Activated naive CD8-positive, alpha-beta T cell treated with anti-CD3 and anti-CD28 coated beads for 36 hours (primary cell): Measurements from ENCODE around the gene TSHZ2. TPM values are rescaled to one million over a fixed set of nuclear protein-coding genes. Genes with fewer than 3 reads are reported as not detected.
"Not testable (repeated sequence)": the region's sequence is repeated elsewhere in the genome, so short reads cannot be mapped to it uniquely, and the experiment has no call there.

Experiments used
- DNase-seq: peaks from one replicate; pipeline ENCODE4 v3.0.0; 2021
- H3K27ac Mint-ChIP-seq: one replicate; pipeline ENCODE4 v1.8.0; 2022; ENCODE audit warnings: mild to moderate bottlenecking, moderate library complexity, mixed read lengths
- H3K27me3 Mint-ChIP-seq: one replicate; pipeline ENCODE4 v1.8.0; 2022; ENCODE audit warnings: mild to moderate bottlenecking, mixed read lengths
- H3K36me3 Mint-ChIP-seq: one replicate; pipeline ENCODE4 v1.8.0; 2021; ENCODE audit warnings: mild to moderate bottlenecking, mixed read lengths
- H3K4me1 Mint-ChIP-seq: one replicate; pipeline ENCODE4 v1.8.0; 2021; ENCODE audit warnings: mixed read lengths
- H3K4me3 Mint-ChIP-seq: one replicate; pipeline ENCODE4 v1.8.0; 2022; ENCODE audit warnings: mild to moderate bottlenecking, moderate library complexity, mixed read lengths
- H3K9me3 Mint-ChIP-seq: one replicate; pipeline ENCODE4 v1.8.0; 2022; ENCODE audit warnings: mixed read lengths
- total RNA-seq, 2 experiments: library from RNA; stranded (reverse); gene quantifications; one replicate each; pipeline ENCODE4 v1.2.3, GENCODE V29; 2021

Gene TSHZ2
- total RNA-seq, 2 experiments from 2014 or later = 0.54 to 0.74 TPM

DNA sequence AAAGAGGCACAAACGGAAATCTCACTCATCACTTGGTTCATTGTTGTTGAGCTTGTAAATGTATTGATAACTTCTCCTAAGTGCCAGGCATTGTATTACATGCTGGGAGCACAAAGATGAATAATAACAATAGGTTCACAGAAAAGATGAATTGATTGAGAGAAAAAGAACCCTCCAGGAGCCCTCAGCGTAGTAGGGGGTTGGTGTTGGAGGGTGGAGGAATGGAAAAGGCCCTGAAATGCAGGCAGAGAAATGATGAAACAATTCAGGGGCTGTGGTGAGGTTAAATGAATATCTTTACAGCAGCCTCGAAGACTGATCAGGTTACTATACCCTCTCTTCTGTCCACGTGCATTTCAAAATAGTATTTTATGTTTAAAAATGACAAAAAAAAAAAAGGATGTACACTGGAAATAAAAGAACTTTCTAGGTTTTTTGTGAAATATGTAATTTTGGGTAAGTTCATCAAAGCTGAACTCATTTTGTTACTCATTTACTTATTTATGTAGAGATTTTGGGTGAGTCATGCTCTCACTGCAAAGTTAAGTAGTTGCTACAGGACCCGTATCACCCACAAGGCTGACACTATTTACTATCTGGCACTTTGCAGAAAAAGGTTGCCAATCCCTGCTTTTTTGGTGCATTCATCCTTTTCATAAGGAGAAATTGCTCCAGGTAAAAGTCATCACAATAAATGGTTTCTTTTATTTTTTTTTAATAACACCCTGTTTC lies 344.2 kb downstream of the TSHZ2 start:
- Mint-ChIP-seq H3K4me3 (no peak overlapping the region), H3K36me3 (peaks cover 1% of the 10 kb centered on the region), H3K4me1 (peaks cover 4% of the 10 kb centered on the region), H3K9me3 (peaks cover 5% of the 10 kb centered on the region), H3K27ac (no peak overlapping the region), H3K27me3 (no peaks in the 10 kb centered on the region)
- DNase-seq = no peak

DNA sequence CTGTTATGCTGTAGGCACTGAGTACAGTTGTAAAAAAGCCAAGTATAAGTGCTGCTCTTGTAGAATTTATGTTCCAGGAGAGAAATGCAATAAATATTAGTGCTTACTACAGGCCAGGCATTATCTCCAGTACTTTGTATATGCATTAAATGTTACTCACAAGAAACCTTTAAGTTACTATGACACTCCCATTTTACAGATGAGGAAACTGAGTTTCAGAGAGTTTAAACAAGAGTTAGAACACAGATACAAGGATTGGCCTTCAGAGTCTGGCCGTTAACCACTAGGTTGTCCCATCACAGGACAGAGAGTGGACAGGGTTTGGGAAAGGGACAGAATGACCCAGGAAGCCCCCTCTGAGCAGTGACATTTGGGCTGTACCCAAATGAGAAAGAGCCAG lies 347.0 kb downstream of the TSHZ2 start:
- H3K36me3 Mint-ChIP-seq = peaks cover 4% of the 10 kb centered on the region
- H3K9me3 Mint-ChIP-seq = peaks cover 11% of the 10 kb centered on the region
- peaks cover 13% of the 10 kb centered on the region for H3K4me1 Mint-ChIP-seq
- no peaks in the 10 kb centered on the region for H3K27me3 Mint-ChIP-seq
- H3K27ac Mint-ChIP-seq = no peak overlapping the region
- no peak for DNase-seq
- no peak overlapping the region for H3K4me3 Mint-ChIP-seq

DNA sequence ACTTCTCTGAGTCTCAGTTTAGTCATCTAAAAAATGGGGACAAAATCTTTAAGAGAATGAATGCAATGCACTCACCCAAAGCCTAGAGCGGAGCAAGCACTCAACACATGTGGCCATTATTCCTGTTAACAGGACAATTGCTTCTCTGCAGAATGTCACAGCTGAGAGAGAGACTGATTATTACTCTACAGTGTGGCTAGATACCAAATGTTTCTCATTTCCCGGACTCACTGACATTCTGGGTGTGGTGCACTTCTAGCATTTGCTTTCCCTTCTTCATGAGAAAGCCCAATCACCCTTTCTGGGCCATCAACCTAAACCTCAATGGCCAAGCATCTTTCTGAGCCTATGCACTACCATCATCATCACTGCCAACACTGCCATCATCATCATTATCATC lies 347.6 kb downstream of the TSHZ2 start:
- H3K27ac Mint-ChIP-seq = no peak overlapping the region
- no peaks in the 10 kb centered on the region for H3K27me3 Mint-ChIP-seq
- peaks cover 13% of the 10 kb centered on the region for H3K4me1 Mint-ChIP-seq
- H3K9me3 Mint-ChIP-seq = peaks cover 11% of the 10 kb centered on the region
- DNase-seq = no peak
- H3K36me3 Mint-ChIP-seq = peaks cover 4% of the 10 kb centered on the region
- H3K4me3 Mint-ChIP-seq = no peak overlapping the region

DNA sequence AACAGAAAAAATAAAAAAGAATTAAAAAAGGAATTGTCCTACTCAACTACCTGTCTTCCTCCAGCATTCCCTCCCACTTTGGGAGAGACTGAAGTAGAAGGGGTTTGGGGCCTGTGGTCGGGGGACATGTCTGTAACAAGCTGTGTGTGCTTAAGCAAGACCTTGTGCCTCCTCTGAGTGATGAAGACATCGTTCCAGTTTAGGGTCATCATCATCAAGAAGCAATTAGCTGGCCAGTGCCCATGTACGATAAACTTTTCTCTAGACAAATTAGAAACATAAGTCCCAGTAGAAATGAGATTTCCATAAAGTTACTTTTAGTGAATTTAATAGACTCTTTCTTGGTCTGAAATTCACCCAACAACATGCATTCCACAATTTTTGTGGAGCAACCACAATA lies 348.5 kb downstream of the TSHZ2 start:
- H3K36me3 Mint-ChIP-seq = peaks cover 4% of the 10 kb centered on the region
- peaks cover 13% of the 10 kb centered on the region for H3K4me1 Mint-ChIP-seq
- H3K9me3 Mint-ChIP-seq = peaks cover 11% of the 10 kb centered on the region
- H3K27ac Mint-ChIP-seq = no peak overlapping the region
- DNase-seq = no peak
- no peak overlapping the region for H3K4me3 Mint-ChIP-seq
- H3K27me3 Mint-ChIP-seq = no peaks in the 10 kb centered on the region

DNA sequence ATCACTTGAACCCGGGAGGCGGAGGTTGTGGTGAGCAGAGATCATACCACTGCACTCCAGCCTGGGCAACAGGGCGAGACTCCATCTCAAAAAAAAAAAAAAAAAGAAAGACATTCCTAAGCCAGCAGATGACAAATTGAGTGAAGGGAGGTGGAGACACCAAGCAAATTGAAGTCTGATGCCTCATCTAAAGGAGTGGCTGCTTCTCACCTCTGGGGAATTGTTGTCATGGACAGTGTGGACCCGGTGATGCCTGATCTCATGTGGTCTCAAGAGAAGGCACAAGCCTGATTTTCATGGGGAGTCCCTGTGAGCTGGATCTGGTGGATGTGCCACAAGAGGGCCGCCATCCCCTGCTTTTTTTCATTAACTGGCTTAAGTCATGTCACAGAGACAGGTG lies 349.4 kb downstream of the TSHZ2 start:
- no peak overlapping the region for H3K27ac Mint-ChIP-seq
- peaks cover 4% of the 10 kb centered on the region for H3K36me3 Mint-ChIP-seq
- H3K9me3 Mint-ChIP-seq = peaks cover 11% of the 10 kb centered on the region

DNA sequence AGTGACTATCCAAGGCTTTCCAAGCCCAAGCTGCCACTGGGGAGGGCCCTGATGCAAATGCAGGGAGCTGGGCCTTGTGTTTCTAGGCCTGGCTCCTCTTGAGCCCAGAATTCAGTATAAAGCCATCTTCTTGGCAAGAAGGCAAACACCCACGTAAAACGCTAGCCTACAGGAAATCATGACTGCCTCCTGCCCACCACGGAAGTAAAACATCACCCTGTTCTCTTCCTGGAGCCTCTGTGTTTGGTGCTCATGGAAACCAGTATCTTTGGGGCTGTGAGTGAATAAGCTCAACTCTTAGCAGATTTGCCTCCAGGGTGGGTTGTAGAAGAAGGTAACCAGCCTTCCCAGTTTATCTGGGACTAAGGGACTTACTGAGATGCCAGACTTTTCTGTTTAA lies 350.5 kb downstream of the TSHZ2 start:
- DNase-seq = peak; percentile 16
- H3K27me3 Mint-ChIP-seq = no peaks in the 10 kb centered on the region
- peaks cover 11% of the 10 kb centered on the region for H3K9me3 Mint-ChIP-seq
- H3K27ac Mint-ChIP-seq = peak overlapping the region; percentile 88
- H3K36me3 Mint-ChIP-seq = peaks cover 4% of the 10 kb centered on the region
- H3K4me1 Mint-ChIP-seq = peaks cover 13% of the 10 kb centered on the region
- no peak overlapping the region for H3K4me3 Mint-ChIP-seq

More for the DNA sequence above, 349.4 kb downstream of the TSHZ2 start:
- Mint-ChIP-seq H3K4me3 (no peak overlapping the region), H3K27me3 (no peaks in the 10 kb centered on the region), H3K4me1 (peaks cover 13% of the 10 kb centered on the region)
- no peak for DNase-seq

DNA sequence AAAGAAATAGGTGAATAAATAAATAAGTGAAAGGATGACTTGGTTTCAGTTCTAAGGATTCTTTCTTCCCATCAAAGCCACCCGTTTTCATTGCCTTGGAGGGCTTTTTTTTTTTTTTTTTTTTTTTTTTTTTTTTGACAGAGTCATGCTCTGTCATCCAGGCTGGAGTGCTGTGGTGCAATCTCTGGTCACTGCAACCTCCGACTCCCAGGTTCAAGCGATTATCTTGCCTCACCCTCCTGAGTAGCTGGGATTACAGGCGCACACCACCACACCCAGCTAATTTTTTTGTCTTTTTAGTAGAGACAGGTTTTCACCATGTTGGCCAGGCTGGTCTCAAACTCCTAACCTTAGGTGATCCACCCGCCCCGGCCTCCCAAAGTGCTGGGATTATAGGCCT lies 351.3 kb downstream of the TSHZ2 start:
- not testable (repeated sequence) for H3K4me3 Mint-ChIP-seq, H3K36me3 Mint-ChIP-seq, H3K27me3 Mint-ChIP-seq, H3K27ac Mint-ChIP-seq, DNase-seq, H3K9me3 Mint-ChIP-seq
- peaks cover 13% of the 10 kb centered on the region for H3K4me1 Mint-ChIP-seq

DNA sequence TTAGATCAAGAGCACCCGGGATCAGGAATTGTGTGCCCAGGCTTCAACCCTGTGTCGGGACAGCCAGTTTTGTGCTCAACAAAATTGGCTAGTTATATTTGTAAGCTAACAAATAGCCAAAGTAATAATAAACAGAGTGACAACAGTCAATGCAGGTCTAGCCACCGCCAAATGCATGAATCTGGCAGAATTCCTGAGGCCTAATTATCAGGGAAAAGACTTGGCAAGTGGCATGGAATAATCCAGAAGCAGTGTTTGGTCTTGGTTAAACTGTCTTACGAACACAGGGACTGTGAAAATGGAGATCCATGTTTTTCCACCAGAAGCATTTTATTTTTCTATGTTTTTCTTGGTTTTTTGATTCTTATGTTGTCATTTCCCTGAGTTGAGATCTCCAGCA lies 352.7 kb downstream of the TSHZ2 start:
- Mint-ChIP-seq H3K27ac (no peak overlapping the region), H3K4me3 (no peak overlapping the region), H3K36me3 (peaks cover 3% of the 10 kb centered on the region), H3K9me3 (peaks cover 6% of the 10 kb centered on the region), H3K4me1 (peaks cover 16% of the 10 kb centered on the region), H3K27me3 (no peaks in the 10 kb centered on the region)
- DNase-seq = no peak

DNA sequence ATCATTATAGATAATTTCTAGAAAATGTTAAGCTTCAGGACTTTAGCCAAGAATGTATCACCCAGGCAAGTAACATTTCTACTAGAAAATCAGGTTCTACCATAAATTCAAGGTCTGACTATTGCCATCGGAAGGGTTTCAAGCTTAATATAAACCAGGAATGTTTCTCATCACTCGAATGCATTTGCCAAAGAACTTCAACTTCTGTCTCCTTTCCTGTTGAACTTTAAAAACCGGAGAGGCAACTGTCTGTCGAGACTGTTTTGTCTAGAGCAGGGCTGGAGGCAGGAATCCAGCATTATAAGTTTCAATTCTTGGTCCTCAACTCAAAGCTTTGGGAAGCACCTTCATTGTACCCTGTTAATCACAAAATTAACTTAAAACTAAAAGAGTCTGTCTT lies 356.8 kb downstream of the TSHZ2 start:
- Mint-ChIP-seq H3K27me3 (no peaks in the 10 kb centered on the region), H3K36me3 (peaks cover 2% of the 10 kb centered on the region), H3K4me1 (peaks cover 3% of the 10 kb centered on the region), H3K9me3 (no peaks in the 10 kb centered on the region), H3K4me3 (no peak overlapping the region), H3K27ac (no peak overlapping the region)
- DNase-seq = no peak

DNA sequence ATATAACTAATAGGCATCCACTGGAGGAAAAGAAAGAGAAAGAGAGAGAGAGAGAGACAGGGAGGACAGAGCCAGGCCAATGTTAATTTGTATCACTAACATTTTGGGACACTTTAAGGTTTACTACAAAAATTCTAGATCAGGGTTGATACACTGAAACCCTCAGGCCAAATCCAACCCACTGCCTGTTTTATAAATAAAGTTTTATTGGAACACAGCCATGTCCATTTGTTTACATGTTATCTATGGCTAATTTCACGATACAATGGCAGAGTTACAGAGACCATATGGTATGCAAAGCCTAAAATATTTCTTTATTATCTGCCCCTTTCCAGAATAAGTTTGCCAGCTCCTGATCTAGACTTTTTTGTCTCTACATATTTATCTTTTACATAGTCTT lies 357.6 kb downstream of the TSHZ2 start:
- no peak for DNase-seq
- Mint-ChIP-seq H3K36me3 (peaks cover 2% of the 10 kb centered on the region), H3K27ac (no peak overlapping the region), H3K27me3 (no peaks in the 10 kb centered on the region), H3K4me1 (peaks cover 3% of the 10 kb centered on the region), H3K9me3 (no peaks in the 10 kb centered on the region), H3K4me3 (no peak overlapping the region)

DNA sequence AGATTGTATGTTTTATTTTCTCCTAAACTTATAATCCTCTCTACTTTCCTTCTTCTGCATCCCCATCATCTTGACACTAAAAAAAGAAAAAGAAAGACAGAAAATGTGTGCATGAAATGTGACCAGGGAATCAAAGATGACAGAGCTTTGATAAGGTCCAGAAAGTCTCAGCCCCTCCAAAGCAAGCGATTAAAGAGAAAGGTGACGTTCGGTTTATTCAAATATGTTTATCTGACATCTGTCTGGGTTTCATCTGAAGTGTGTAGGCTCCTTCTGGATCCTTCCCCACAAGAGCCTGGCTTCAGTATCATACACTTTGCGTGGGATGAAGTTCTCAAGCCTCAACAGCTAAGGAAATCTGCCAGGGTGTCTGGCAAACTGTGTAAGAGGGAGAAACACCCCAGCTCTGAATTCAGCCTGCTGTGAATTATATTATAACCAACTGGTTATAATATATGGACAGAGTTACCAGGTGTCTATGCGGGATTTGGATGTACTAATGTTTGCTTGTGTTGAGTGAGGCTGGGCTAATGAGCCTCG lies 358.5 kb downstream of the TSHZ2 start:
- Mint-ChIP-seq H3K27ac (no peak overlapping the region), H3K36me3 (peaks cover 2% of the 10 kb centered on the region)

DNA sequence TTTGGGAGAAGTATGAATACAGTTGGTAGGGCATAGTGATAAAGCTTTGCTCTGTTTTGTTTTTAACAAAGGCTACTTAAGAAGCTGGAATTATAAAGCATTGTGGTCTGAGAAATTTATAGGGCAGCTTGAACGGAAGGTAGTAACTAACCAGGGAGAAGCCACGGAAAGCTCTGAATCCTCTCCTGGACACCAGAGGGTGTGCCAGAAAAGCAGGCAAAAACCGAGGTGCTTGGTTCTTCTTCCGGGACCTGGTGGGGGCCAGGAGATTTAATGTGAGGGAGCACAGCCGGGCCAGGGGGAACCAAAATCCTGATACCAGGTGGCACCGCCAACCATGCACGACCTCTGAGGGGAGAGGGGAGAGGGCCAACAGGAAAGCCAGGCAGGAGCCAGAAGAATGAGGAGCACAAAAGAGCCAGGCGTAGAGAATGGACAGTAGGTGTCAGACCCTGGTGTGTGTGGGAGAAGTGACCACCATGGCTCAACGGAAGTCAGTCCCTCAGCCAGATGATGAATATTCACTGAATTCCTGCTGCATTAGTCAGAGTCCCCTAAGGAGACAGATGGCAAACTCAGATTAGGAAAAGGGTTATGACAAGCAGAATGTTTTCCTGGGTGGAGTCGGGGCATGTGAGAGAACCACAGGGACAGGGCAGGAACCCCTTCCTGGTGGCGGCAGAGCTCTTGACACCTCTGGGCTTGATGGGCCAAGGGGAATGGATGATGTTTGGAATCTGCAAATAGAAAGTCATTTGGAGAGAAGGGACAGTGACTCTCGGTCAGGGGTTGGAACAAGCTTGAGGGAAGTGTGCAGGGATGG lies 359.2 kb downstream of the TSHZ2 start:
- H3K9me3 Mint-ChIP-seq = no peaks in the 10 kb centered on the region
- H3K4me1 Mint-ChIP-seq = peaks cover 3% of the 10 kb centered on the region
- H3K36me3 Mint-ChIP-seq = peaks cover 2% of the 10 kb centered on the region
- DNase-seq = no peak
- H3K27ac Mint-ChIP-seq = no peak overlapping the region
- no peak overlapping the region for H3K4me3 Mint-ChIP-seq
- no peaks in the 10 kb centered on the region for H3K27me3 Mint-ChIP-seq

More for the DNA sequence above, 358.5 kb downstream of the TSHZ2 start:
- no peaks in the 10 kb centered on the region for H3K9me3 Mint-ChIP-seq
- H3K27me3 Mint-ChIP-seq = no peaks in the 10 kb centered on the region
- H3K4me3 Mint-ChIP-seq = no peak overlapping the region
- H3K4me1 Mint-ChIP-seq = peaks cover 3% of the 10 kb centered on the region
- no peak for DNase-seq

DNA sequence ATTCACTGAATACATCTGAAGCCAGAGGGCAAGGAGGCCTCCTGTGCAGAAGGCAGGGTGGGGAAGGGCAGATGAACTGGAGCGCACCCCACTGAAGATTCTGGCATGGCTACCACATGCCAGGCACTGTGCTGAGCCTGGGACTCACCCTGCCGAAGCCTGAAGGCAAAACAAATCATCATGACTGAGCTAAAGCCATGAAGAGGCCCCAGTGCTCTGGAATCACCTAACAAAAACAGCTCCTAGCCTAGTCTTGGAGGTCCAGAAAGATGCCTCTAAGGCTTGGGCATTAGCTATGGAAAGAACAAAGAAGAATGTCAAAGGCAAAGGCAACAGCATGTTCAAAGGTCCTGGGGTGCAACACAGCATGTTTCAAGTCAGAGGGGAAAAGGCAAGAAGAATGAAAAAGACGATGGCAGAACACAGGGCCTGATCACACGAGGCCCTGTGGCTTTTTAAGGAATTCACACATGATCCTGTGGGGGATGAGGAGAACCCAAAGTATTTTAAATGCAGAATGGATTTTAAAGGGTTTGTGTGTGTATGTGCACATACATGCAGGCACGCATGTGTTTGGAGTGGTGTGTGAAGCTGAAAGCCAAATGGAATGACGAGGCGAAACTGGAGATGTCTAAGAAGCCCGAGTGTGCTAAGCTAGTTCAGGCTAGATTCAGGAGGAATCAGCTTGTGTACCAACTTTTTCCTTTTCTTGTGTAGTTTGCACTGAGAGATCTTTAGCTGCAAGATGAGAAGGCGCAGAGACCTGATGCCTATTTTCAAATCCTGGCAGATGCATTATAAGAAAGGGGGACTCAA lies 360.1 kb downstream of the TSHZ2 start:
- H3K36me3 Mint-ChIP-seq = peaks cover 2% of the 10 kb centered on the region
- no peaks in the 10 kb centered on the region for H3K9me3 Mint-ChIP-seq
- no peak for DNase-seq
- H3K27ac Mint-ChIP-seq = no peak overlapping the region
- H3K27me3 Mint-ChIP-seq = no peaks in the 10 kb centered on the region
- peaks cover 3% of the 10 kb centered on the region for H3K4me1 Mint-ChIP-seq
- H3K4me3 Mint-ChIP-seq = no peak overlapping the region

DNA sequence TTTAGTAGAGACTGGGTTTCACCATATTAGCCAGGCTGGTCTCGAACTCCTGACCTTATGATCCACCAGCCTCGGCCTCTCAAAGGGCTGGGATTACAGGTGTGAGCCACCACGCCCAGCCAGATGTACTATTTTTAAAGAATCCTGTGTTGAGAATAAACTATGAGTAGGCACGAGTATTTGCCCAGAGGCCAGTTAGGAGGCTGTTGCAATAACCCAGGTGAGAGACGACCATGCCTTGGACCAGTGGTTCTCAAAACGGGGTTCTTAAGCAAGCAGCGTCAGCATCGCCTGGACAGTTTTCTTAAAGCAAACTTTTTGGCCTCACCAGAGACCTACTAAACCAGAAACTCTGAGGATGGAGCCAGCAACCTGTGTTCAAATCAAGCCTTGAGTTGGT lies 362.7 kb downstream of the TSHZ2 start:
- H3K9me3 Mint-ChIP-seq = no peaks in the 10 kb centered on the region
- H3K27me3 Mint-ChIP-seq = no peaks in the 10 kb centered on the region
- H3K36me3 Mint-ChIP-seq = peaks cover 2% of the 10 kb centered on the region
- H3K27ac Mint-ChIP-seq = no peak overlapping the region
- H3K4me3 Mint-ChIP-seq = no peak overlapping the region
- H3K4me1 Mint-ChIP-seq = no peaks in the 10 kb centered on the region
- DNase-seq = no peak

DNA sequence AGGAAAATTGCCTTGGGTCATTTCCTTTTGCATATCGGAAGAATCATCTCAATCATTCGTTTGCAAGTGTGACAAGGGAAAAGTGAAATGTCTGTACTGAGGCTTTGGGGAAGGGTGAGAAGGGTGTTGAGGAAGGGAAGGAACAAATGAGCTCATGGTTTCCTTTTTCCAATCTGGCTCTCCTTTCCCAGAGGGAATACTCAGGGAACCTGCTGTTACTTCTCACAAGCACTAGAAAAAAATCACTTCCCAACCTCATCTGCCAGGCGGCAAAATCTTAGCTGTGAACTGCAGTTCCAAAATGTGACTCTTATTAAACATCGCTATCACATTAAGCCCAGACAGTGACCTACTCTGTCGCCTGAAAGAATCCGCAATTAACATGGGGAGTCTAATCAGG lies 363.4 kb downstream of the TSHZ2 start:
- no peak for DNase-seq
- no peaks in the 10 kb centered on the region for H3K9me3 Mint-ChIP-seq

More for the DNA sequence above, 363.4 kb downstream of the TSHZ2 start:
- H3K4me1 Mint-ChIP-seq = no peaks in the 10 kb centered on the region
- H3K36me3 Mint-ChIP-seq = peaks cover 2% of the 10 kb centered on the region
- no peaks in the 10 kb centered on the region for H3K27me3 Mint-ChIP-seq
- H3K27ac Mint-ChIP-seq = no peak overlapping the region
- H3K4me3 Mint-ChIP-seq = no peak overlapping the region
